ENCODE data around the gene DUSP9.
"Not testable (repeated sequence)": the region's sequence is repeated elsewhere in the genome, so short reads cannot be mapped to it uniquely, and the experiment has no call there.

Gene DUSP9

GRCh38 chrX:153692611-153693156, 45.7 kb downstream of the DUSP9 start:
- no peak for DNase-seq (ENCODE audit: low spot score)

- DNase-seq (ENCODE audit: low spot score), result no peak
Measured at GRCh38 chrX:153693216-153694086, 46.4 kb downstream of the DUSP9 start.

- DNase-seq (ENCODE audit: low spot score), result not testable (repeated sequence)
Measured at GRCh38 chrX:153694256-153694655, 47.3 kb downstream of the DUSP9 start.

- no peak for DNase-seq (ENCODE audit: low spot score)
Measured at GRCh38 chrX:153694687-153695270, 47.8 kb downstream of the DUSP9 start.

- no peak for DNase-seq (ENCODE audit: low spot score)
Measured at GRCh38 chrX:153696100-153696499, 49.1 kb downstream of the DUSP9 start.

GRCh38 chrX:153696538-153696937, 49.5 kb downstream of the DUSP9 start:
- not testable (repeated sequence) for DNase-seq (ENCODE audit: low spot score)

- not testable (repeated sequence) for DNase-seq (ENCODE audit: low spot score)
Measured at GRCh38 chrX:153696986-153697722, 50.2 kb downstream of the DUSP9 start.

- DNase-seq (ENCODE audit: low spot score), result no peak
Measured at GRCh38 chrX:153697924-153698865, 51.2 kb downstream of the DUSP9 start.

GRCh38 chrX:153699210-153699783, 52.3 kb downstream of the DUSP9 start:
- DNase-seq (ENCODE audit: low spot score), result not testable (repeated sequence)

- not testable (repeated sequence) for DNase-seq (ENCODE audit: low spot score)
Measured at GRCh38 chrX:153699784-153700371, 52.9 kb downstream of the DUSP9 start.

- DNase-seq (ENCODE audit: low spot score), result no peak
Measured at GRCh38 chrX:153700376-153700945, 53.5 kb downstream of the DUSP9 start.

Data from Ammon's horn (tissue), 1 donor.